Transverse colon (tissue), 4 donors: ENCODE measurements around the gene COMMD3. TPM values are rescaled to one million over a fixed set of nuclear protein-coding genes. Genes with fewer than 3 reads are reported as not detected.
"Not testable (repeated sequence)": the region's sequence is repeated elsewhere in the genome, so short reads cannot be mapped to it uniquely, and the experiment has no call there.

Experiments
- DNase-seq: peaks from one replicate; pipeline ENCODE4 v3.0.0-alpha.2; 2019
- H3K27ac ChIP-seq, 4 donors: fragments of 200-600 bp; sonication (generic); 2 replicates each; pipeline ENCODE4 v1.5.1; 2016 to 2018; ENCODE audit warnings: inconsistent platforms in 4 of 4
- H3K27me3 ChIP-seq: fragments of 200-600 bp; sonication (generic); 2 replicates; pipeline ENCODE4 v1.5.1; 2017; ENCODE audit warnings: inconsistent platforms
- H3K36me3 ChIP-seq, 4 donors: fragments of 200-600 bp; sonication (generic); 2 replicates each; pipeline ENCODE4 v1.5.1; 2017 to 2019; ENCODE audit warnings: inconsistent platforms in 4 of 4
- H3K4me1 ChIP-seq, 4 donors: fragments of 200-600 bp; sonication (generic); 2 replicates each; pipeline ENCODE4 v1.5.1; 2017 to 2020; ENCODE audit warnings: inconsistent platforms in 4 of 4
- H3K4me3 ChIP-seq, 4 donors: fragments of 200-600 bp; sonication (generic); 1 replicate in 1 of 4; 2 replicates in 3 of 4; pipeline versions ENCODE4 v1.5.1 to v1.6.1; 2017 to 2019; ENCODE audit warnings: inconsistent platforms in 4 of 4
- H3K9me3 ChIP-seq, 2 donors: fragments of 200-600 bp; sonication (generic); 2 replicates each; pipeline ENCODE4 v1.5.1; 2017 to 2019; ENCODE audit warnings: inconsistent platforms in 2 of 2
- EP300 ChIP-seq: sonication (generic); formaldehyde crosslinking; IDR thresholded peaks from one replicate; pipeline ENCODE4 v1.6.1; 2017; ENCODE audit warnings: antibody characterized with exemption, low read depth
- POLR2A ChIP-seq: fragments of 450-650 bp; IDR thresholded peaks from one replicate; pipeline ENCODE4 v1.6.1; 2016; ENCODE audit warnings: antibody characterized with exemption, mild to moderate bottlenecking, moderate library complexity
- POLR2AphosphoS5 ChIP-seq, 3 donors: sonication (generic); formaldehyde crosslinking; IDR thresholded peaks; one replicate each; pipeline ENCODE4 v1.6.1; 2016; ENCODE audit warnings: antibody characterized with exemption in 3 of 3
- WGBS, 2 donors: methylation state at CpG; one replicate each; pipeline ENCODE4 v1.1.5; 2018; ENCODE audit warnings: low coverage in 1 of 2; 5-methylcytosine and 5-hydroxymethylcytosine counted together
- in situ Hi-C, 4 donors: fragments of 200-750 bp; cut with MboI; loops; one replicate each; pipeline versions ENCODE4 v1.15.0 to v1.15.1; 2017; ENCODE audit warnings: low sequenced_read_pairs in 3 of 4, low pct_ligation_motif_present in 1 of 4, low pct_unique_long_range_greater_than_20kb in 1 of 4
- intact Hi-C: fragments of 100-400 bp; cut with DNase I; formaldehyde crosslinking; loops from one replicate; pipeline ENCODE4 v1.15.1; 2023; ENCODE audit warnings: low total_unique reads
- total RNA-seq, 4 donors: library from RNA; depleted of rRNA; stranded (reverse); fragments of >200 nt; gene quantifications; one replicate each; pipeline ENCODE4 v1.1.0, GENCODE V29; 2016
- TF ChIP-seq, protein P1 (sequence below), 5 experiments: fragments of 200-600 bp in 3 of 5; fragments of 450-650 bp in 2 of 5; sonication (generic) in 3 of 5; IDR thresholded peaks; 1 replicate in 2 of 5; 2 replicates in 3 of 5; pipeline ENCODE4 v1.5.1; 2016 to 2017; ENCODE audit warnings: antibody characterized with exemption in 5 of 5, inconsistent platforms in 3 of 5, mild to moderate bottlenecking in 2 of 5, moderate library complexity in 1 of 5

The COMMD3 gene
- total RNA-seq, 4 donors from 2014 or later, result 3.0 to 35.1 (median 18.3) TPM

DNA sequence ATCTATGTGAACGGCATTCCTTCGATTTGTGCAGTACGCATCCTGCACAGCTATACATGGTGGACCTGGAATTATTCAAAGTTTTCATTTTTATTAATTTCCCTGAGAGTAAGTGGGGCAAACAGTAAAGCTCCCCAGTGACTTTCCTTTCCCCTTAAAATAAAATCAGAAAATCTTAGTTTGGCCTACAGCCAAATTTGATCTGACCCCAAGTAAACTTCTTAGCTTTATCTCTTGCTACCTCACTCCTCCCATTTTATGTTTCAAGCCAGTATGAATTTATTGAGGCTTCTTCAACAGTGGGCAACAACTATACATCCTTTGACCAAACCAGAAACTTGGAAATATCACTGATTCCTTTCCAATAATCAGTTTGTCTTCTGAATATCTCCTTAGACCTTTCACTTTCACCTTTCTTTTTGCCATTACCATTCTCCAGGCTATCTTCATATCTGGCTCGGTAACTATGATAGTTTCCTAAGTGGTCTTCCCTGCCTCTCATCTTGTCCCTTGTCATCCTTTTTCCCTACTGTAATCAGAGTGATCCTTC, 40.2 kb downstream of the COMMD3 start:
- Histone ChIP-seq H3K4me3 (no peak overlapping the region), H3K9me3 (no peaks in the 10 kb centered on the region), H3K27me3 (no peaks in the 10 kb centered on the region), H3K36me3 (no peaks in the 10 kb centered on the region), H3K27ac (no peak overlapping the region), H3K4me1 (no peaks in the 10 kb centered on the region)
- no peak for DNase-seq
- 87 to 94% methylated on average over 3 to 4 of the region's 4 CpGs for WGBS, 2 donors
- in situ Hi-C loops, result no loop called here
- intact Hi-C loops, result no loop called here
- TF ChIP-seq POLR2AphosphoS5 (IDR thresholded peaks at IDR 0.05) (no peak), EP300 (no peak), POLR2A (no peak)
- TF ChIP-seq, protein P1, sequence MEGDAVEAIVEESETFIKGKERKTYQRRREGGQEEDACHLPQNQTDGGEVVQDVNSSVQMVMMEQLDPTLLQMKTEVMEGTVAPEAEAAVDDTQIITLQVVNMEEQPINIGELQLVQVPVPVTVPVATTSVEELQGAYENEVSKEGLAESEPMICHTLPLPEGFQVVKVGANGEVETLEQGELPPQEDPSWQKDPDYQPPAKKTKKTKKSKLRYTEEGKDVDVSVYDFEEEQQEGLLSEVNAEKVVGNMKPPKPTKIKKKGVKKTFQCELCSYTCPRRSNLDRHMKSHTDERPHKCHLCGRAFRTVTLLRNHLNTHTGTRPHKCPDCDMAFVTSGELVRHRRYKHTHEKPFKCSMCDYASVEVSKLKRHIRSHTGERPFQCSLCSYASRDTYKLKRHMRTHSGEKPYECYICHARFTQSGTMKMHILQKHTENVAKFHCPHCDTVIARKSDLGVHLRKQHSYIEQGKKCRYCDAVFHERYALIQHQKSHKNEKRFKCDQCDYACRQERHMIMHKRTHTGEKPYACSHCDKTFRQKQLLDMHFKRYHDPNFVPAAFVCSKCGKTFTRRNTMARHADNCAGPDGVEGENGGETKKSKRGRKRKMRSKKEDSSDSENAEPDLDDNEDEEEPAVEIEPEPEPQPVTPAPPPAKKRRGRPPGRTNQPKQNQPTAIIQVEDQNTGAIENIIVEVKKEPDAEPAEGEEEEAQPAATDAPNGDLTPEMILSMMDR (IDR thresholded peaks at IDR 0.05), result no peak

DNA sequence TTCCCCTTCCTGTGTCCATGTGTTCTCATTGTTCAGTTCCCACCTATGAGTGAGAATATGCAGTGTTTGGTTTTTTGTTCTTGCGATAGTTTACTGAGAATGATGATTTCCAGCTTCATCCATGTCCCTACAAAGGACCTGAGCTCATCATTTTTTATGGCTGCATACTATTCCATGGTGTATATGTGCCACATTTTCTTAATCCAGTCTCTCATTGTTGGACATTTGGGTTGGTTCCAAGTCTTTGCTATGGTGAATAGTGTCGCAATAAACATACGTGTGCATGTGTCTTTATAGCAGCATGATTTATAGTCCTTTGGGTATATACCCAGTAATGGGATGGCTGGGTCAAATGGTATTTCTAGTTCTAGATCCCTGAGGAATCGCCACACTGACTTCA, 41.6 kb downstream of the COMMD3 start:
- intact Hi-C loops, in situ Hi-C loops: not testable (repeated sequence)

DNA sequence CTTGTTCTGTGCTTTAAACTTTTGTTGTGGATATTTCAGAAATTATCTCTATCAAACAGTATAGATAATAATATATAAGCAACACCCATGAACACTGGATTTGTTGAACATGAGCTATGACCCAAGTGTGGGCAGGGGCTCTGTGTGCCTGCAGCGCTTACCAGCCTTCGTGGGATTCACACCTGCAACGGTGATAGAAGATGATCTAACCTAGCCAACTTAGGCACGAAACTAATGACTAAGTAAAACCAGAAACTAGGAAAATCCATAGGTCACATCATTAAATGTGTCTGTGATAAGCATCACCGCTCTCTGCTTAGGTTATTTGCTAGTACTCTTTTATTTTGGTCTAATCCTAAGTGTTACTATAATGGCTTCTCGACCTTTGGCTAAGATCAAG, 47.1 kb downstream of the COMMD3 start:
- Histone ChIP-seq H3K4me3 (no peak overlapping the region), H3K36me3 (no peaks in the 10 kb centered on the region), H3K9me3 (no peaks in the 10 kb centered on the region), H3K27me3 (no peaks in the 10 kb centered on the region), H3K27ac (no peak overlapping the region), H3K4me1 (no peaks in the 10 kb centered on the region)
- WGBS, 2 donors, result 87 to 92% methylated on average over 6 of the region's 6 CpGs
- TF ChIP-seq, protein P1 (IDR thresholded peaks at IDR 0.05), result no peak
- no peak for TF ChIP-seq EP300
- TF ChIP-seq POLR2A, result no peak
- DNase-seq, result no peak
- in situ Hi-C loops (no loop called here), intact Hi-C loops (no loop called here)

More for the DNA sequence above, 41.6 kb downstream of the COMMD3 start:
- not testable (repeated sequence) for DNase-seq, H3K27me3 ChIP-seq, H3K27ac ChIP-seq, H3K9me3 ChIP-seq, H3K4me3 ChIP-seq, H3K36me3 ChIP-seq, H3K4me1 ChIP-seq
- 76 to 85% methylated on average over 2 to 3 of the region's 4 CpGs for WGBS, 2 donors

DNA sequence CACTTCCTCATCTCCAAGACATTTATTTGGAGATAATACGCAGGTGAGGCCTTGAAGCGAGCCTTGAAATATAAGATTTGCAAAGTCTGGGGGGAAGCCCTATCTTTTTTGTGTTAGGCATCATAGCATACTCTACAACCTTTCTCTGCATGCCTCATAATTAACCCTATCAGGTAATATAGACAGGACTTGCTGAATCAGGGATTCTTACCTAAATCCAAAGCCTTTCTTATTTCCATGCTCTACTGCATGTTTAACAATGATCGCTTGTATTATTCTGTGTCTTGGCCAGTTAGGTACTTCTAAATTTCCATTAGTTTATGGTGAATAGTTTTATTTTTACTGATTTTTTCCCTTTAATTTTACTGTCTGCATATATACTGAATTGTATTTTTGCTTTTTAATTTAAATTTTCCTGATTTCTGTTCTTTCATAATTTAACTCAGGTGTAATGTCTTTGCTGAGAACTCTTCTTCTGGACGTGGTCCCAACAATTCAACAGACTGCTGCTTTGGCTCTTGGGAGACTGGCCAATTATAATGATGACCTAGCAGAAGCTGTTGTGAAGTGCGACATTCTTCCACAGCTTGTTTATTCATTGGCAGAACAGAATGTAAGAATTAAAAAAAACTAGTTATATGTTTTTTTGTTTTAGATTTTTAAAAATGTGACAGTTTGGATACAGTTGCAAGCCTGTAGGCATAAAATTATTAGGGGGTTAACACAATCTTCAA, 48.4 kb downstream of the COMMD3 start:
- 91% methylated on average over 3 to 5 of the region's 5 CpGs for WGBS, 2 donors

More for the DNA sequence above, 48.4 kb downstream of the COMMD3 start:
- Histone ChIP-seq H3K4me1 (no peaks in the 10 kb centered on the region), H3K4me3 (no peak overlapping the region), H3K27me3 (no peaks in the 10 kb centered on the region), H3K36me3 (no peaks in the 10 kb centered on the region), H3K27ac (no peak overlapping the region), H3K9me3 (no peaks in the 10 kb centered on the region)
- TF ChIP-seq POLR2AphosphoS5 (IDR thresholded peaks at IDR 0.05) (no peak), POLR2A (no peak), EP300 (no peak)
- TF ChIP-seq, protein P1 (IDR thresholded peaks at IDR 0.05), result no peak
- in situ Hi-C loops, result no loop called here
- intact Hi-C loops, result no loop called here
- no peak for DNase-seq
